HepG2 (cell line): ENCODE measurements around the gene TPRG1L.

Experiments
- ETV6 ChIP-seq: sonication (generic); formaldehyde crosslinking; conservative IDR thresholded peaks from 2 replicates; pipeline ENCODE4 v1.4.0; 2020; ENCODE audit warnings: missing genetic modification reagents
- PHF20 ChIP-seq: sonication (generic); formaldehyde crosslinking; IDR thresholded peaks from 2 replicates; pipeline ENCODE4 v1.5.0; 2020; ENCODE audit warnings: mild to moderate bottlenecking, missing genetic modification reagents
- POLR2AphosphoS2 ChIP-seq: IDR thresholded peaks from 2 replicates; pipeline ENCODE4 v1.6.1; 2011; ENCODE audit warnings: low read depth, low read length, improper control_type of control experiment
- RNF2 ChIP-seq: fragments of 450-650 bp; conservative IDR thresholded peaks from 2 replicates; pipeline ENCODE4 v1.6.1; 2016; ENCODE audit warnings: low read depth
- TAF1 ChIP-seq: sonication (generic); formaldehyde crosslinking; IDR thresholded peaks from 2 replicates; pipeline ENCODE4 v1.4.0; 2020; ENCODE audit warnings: missing genetic modification reagents
- ZBTB8A ChIP-seq: sonication (generic); formaldehyde crosslinking; IDR thresholded peaks from 2 replicates; pipeline ENCODE4 v1.4.0; 2020; ENCODE audit warnings: mild to moderate bottlenecking, low read depth, missing genetic modification reagents, borderline replicate concordance
- ZNF124 ChIP-seq: sonication (generic); formaldehyde crosslinking; IDR thresholded peaks from 2 replicates; pipeline ENCODE4 v1.4.0; 2020; ENCODE audit warnings: missing genetic modification reagents
- TF ChIP-seq, protein P1 (sequence below): IDR thresholded peaks from 2 replicates; pipeline ENCODE4 v1.6.1; 2018; ENCODE audit warnings: missing genetic modification reagents
- TF ChIP-seq, protein P2 (sequence below): sonication (generic); formaldehyde crosslinking; IDR thresholded peaks from 2 replicates; pipeline ENCODE4 v1.4.0; 2020; ENCODE audit warnings: mild to moderate bottlenecking, missing genetic modification reagents
- TF ChIP-seq, protein P3 (sequence below): IDR thresholded peaks from 2 replicates; pipeline ENCODE4 v1.6.1; 2012; ENCODE audit warnings: inconsistent platforms

- TF ChIP-seq, protein P1, sequence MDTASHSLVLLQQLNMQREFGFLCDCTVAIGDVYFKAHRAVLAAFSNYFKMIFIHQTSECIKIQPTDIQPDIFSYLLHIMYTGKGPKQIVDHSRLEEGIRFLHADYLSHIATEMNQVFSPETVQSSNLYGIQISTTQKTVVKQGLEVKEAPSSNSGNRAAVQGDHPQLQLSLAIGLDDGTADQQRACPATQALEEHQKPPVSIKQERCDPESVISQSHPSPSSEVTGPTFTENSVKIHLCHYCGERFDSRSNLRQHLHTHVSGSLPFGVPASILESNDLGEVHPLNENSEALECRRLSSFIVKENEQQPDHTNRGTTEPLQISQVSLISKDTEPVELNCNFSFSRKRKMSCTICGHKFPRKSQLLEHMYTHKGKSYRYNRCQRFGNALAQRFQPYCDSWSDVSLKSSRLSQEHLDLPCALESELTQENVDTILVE (CRISPR knock-in tag): no peak
- TF ChIP-seq RNF2 (no peak), POLR2AphosphoS2 (no peak), ZBTB8A (CRISPR knock-in tag) (no peak), TAF1 (CRISPR knock-in tag) (no peak), PHF20 (CRISPR knock-in tag) (no peak), ZNF124 (CRISPR knock-in tag) (no peak), ETV6 (CRISPR knock-in tag) (no peak)
- TF ChIP-seq, protein P2, sequence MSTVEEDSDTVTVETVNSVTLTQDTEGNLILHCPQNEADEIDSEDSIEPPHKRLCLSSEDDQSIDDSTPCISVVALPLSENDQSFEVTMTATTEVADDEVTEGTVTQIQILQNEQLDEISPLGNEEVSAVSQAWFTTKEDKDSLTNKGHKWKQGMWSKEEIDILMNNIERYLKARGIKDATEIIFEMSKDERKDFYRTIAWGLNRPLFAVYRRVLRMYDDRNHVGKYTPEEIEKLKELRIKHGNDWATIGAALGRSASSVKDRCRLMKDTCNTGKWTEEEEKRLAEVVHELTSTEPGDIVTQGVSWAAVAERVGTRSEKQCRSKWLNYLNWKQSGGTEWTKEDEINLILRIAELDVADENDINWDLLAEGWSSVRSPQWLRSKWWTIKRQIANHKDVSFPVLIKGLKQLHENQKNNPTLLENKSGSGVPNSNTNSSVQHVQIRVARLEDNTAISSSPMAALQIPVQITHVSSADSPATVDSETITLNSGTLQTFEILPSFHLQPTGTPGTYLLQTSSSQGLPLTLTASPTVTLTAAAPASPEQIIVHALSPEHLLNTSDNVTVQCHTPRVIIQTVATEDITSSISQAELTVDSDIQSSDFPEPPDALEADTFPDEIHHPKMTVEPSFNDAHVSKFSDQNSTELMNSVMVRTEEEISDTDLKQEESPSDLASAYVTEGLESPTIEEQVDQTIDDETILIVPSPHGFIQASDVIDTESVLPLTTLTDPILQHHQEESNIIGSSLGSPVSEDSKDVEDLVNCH (CRISPR knock-in tag): no peak
- TF ChIP-seq, protein P3, sequence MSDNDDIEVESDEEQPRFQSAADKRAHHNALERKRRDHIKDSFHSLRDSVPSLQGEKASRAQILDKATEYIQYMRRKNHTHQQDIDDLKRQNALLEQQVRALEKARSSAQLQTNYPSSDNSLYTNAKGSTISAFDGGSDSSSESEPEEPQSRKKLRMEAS: no peak
Observed at GRCh38 chr1:3594706-3595377, 30.0 kb upstream of the TPRG1L start.
